IMR-90 (cell line): ENCODE measurements around the gene LAMTOR4.

Experiments used
- POLR2A ChIP-seq: IDR thresholded peaks from 2 replicates; pipeline ENCODE4 v1.6.1; 2012; ENCODE audit warnings: mild to moderate bottlenecking, low read depth, low read length
- RAD21 ChIP-seq: IDR thresholded peaks from 2 replicates; pipeline ENCODE4 v1.6.1; 2012; ENCODE audit warnings: low read length, improper control_type of control experiment
- RCOR1 ChIP-seq: IDR thresholded peaks from 2 replicates; pipeline ENCODE4 v1.6.1; 2012; ENCODE audit warnings: mild to moderate bottlenecking, low read length, improper control_type of control experiment; ENCODE audit not compliant: insufficient replicate concordance
- RFX5 ChIP-seq: IDR thresholded peaks from 2 replicates; pipeline ENCODE4 v1.8.0; 2012; ENCODE audit warnings: low read depth, mild to moderate bottlenecking, low read length, moderate library complexity
- SMC3 ChIP-seq: fragments of 150-350 bp; IDR thresholded peaks from 2 replicates; pipeline ENCODE4 v1.6.1; 2016; ENCODE audit warnings: low read depth, mild to moderate bottlenecking, antibody characterized with exemption, low read length, moderate library complexity
- TF ChIP-seq, protein P1 (sequence below): fragments of 150-350 bp; IDR thresholded peaks from 2 replicates; pipeline ENCODE4 v1.6.1; 2017; ENCODE audit warnings: mild to moderate bottlenecking, antibody characterized with exemption, low read length, low read depth
- TF ChIP-seq, protein P2 (sequence below): conservative IDR thresholded peaks from 2 replicates; pipeline ENCODE4 v1.5.1; 2012; ENCODE audit warnings: mild to moderate bottlenecking, low read depth, low read length, improper control_type of control experiment

DNA sequence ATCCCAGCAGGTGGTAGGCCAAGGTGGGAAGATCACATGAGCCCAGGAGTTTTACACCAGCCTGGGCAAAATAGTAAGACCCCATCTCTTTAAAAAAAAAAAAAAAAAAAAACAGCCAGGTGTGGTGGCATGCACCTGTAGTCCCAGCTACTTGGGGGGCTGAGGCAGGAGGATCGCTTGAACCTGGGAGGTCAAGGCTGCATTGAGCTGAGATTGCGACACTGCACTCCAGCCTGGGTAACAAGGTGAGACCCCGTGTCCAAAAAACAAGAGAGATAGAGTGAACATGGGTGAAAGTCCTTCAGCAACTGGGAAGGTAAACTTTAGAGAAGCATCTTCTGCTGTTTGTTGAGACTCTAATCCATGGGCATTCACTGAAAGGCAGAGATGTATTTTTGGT lies 6.3 kb upstream of the LAMTOR4 start:
- TF ChIP-seq, protein P1, sequence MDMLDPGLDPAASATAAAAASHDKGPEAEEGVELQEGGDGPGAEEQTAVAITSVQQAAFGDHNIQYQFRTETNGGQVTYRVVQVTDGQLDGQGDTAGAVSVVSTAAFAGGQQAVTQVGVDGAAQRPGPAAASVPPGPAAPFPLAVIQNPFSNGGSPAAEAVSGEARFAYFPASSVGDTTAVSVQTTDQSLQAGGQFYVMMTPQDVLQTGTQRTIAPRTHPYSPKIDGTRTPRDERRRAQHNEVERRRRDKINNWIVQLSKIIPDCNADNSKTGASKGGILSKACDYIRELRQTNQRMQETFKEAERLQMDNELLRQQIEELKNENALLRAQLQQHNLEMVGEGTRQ: no peak
- TF ChIP-seq, protein P2, sequence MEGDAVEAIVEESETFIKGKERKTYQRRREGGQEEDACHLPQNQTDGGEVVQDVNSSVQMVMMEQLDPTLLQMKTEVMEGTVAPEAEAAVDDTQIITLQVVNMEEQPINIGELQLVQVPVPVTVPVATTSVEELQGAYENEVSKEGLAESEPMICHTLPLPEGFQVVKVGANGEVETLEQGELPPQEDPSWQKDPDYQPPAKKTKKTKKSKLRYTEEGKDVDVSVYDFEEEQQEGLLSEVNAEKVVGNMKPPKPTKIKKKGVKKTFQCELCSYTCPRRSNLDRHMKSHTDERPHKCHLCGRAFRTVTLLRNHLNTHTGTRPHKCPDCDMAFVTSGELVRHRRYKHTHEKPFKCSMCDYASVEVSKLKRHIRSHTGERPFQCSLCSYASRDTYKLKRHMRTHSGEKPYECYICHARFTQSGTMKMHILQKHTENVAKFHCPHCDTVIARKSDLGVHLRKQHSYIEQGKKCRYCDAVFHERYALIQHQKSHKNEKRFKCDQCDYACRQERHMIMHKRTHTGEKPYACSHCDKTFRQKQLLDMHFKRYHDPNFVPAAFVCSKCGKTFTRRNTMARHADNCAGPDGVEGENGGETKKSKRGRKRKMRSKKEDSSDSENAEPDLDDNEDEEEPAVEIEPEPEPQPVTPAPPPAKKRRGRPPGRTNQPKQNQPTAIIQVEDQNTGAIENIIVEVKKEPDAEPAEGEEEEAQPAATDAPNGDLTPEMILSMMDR: no peak
- TF ChIP-seq POLR2A (no peak), RFX5 (no peak), RCOR1 (no peak), SMC3 (no peak), RAD21 (no peak)
